Activated T-helper 17 cell treated with anti-CD3 and anti-CD28 coated beads, Interleukin-2, amount 50 U/mL, for 72 hours (primary cell): ENCODE results near the gene VPS4A. TPM values are rescaled to one million over a fixed set of nuclear protein-coding genes. Genes with fewer than 3 reads are reported as not detected.

Experiments
- ATAC-seq: fragments of 150-1000 bp; cut with Tn5 transposase; replicated peaks from 2 replicates; pipeline ENCODE4 v1.10.0; 2021; ENCODE audit warnings: mild to moderate bottlenecking, moderate library complexity
- H3K27ac Mint-ChIP-seq: one replicate; pipeline ENCODE4 v1.8.0; 2022; ENCODE audit warnings: mixed read lengths
- H3K27me3 Mint-ChIP-seq: one replicate; pipeline ENCODE4 v1.8.0; 2022; ENCODE audit warnings: mixed read lengths
- H3K36me3 Mint-ChIP-seq: one replicate; pipeline ENCODE4 v1.8.0; 2022; ENCODE audit warnings: low read depth, mild to moderate bottlenecking, mixed read lengths
- H3K4me1 Mint-ChIP-seq: one replicate; pipeline ENCODE4 v1.8.0; 2022; ENCODE audit warnings: mixed read lengths
- H3K4me3 Mint-ChIP-seq: one replicate; pipeline ENCODE4 v1.8.0; 2022; ENCODE audit warnings: mild to moderate bottlenecking, mixed read lengths
- H3K9me3 Mint-ChIP-seq: one replicate; pipeline ENCODE4 v1.8.0; 2022; ENCODE audit warnings: mixed read lengths
- total RNA-seq, 2 donors: library from RNA; stranded (reverse); gene quantifications; one replicate each; pipeline ENCODE4 v1.2.3, GENCODE V29; 2022

VPS4A gene
- total RNA-seq, 2 donors from 2014 or later, result 20.7 to 26.9 TPM

DNA sequence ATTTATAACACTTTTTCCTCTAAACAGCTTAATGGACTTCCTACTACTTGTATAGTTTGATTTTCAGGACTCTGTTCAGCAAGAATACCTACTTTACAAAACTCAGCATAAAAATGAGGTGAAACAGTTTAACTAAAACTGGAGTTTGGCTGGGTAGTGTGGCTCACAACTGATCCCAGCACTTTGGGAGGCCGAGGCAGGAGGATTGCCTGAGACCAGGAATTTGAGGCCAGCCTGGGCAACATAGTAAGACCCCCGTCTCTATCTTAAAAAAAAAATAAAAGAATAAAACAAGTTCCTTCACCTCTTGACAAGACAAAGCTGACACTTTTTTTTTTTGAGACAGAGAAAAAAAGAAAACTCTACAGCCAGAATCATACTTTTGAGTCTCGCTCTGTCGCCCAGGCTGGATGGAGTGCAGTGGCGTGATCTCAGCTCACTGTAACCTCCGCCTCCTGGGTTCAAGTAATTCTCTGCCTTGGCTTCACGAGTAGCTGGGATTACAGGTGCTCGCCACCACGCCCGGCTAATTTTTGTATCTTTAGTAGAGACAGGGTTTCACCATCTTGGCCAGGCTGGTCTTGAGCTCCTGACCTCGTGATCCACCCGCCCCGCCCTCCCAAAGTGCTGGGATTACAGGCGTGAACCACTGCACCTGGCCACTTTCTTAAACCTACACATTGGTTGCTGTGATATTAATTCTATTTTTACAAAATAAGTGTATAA, 16.6 kb downstream of the VPS4A start:
- no peak for ATAC-seq
- H3K36me3 Mint-ChIP-seq, result peaks cover 89% of the 10 kb centered on the region
- H3K27me3 Mint-ChIP-seq, result no peaks in the 10 kb centered on the region
- H3K27ac Mint-ChIP-seq, result peak overlapping the region; percentile 66
- H3K9me3 Mint-ChIP-seq, result no peaks in the 10 kb centered on the region
- H3K4me1 Mint-ChIP-seq, result peaks cover 23% of the 10 kb centered on the region
- peak overlapping the region; percentile 84 for H3K4me3 Mint-ChIP-seq

GRCh38 chr16:69328854-69329316, 17.7 kb downstream of the VPS4A start:
- peak overlapping the region; percentile 84 for H3K4me3 Mint-ChIP-seq
- ATAC-seq, result peak; percentile 8
- H3K4me1 Mint-ChIP-seq, result peaks cover 23% of the 10 kb centered on the region
- H3K27ac Mint-ChIP-seq, result peak overlapping the region; percentile 79
- no peaks in the 10 kb centered on the region for H3K27me3 Mint-ChIP-seq
- H3K36me3 Mint-ChIP-seq, result peaks cover 89% of the 10 kb centered on the region
- no peaks in the 10 kb centered on the region for H3K9me3 Mint-ChIP-seq

GRCh38 chr16:69329369-69330285, 18.5 kb downstream of the VPS4A start:
- Mint-ChIP-seq H3K27ac (peak overlapping the region; percentile 79), H3K4me3 (peak overlapping the region; percentile 84), H3K4me1 (peaks cover 23% of the 10 kb centered on the region), H3K36me3 (peaks cover 89% of the 10 kb centered on the region), H3K27me3 (no peaks in the 10 kb centered on the region), H3K9me3 (no peaks in the 10 kb centered on the region)
- peak; percentile 48 for ATAC-seq

GRCh38 chr16:69330286-69331109, 19.3 kb downstream of the VPS4A start, which contains the start of gene PDF:
Gene PDF (minus strand): TSS chr16:69330588. CDS start chr16:69330570, 18 bp downstream.
- Mint-ChIP-seq H3K4me1 (peaks cover 23% of the 10 kb centered on the region), H3K36me3 (peaks cover 89% of the 10 kb centered on the region), H3K9me3 (no peaks in the 10 kb centered on the region), H3K4me3 (peak within 1 kb of the TSS; percentile 84), H3K27me3 (no peaks in the 10 kb centered on the region), H3K27ac (peak within 1 kb of the TSS; percentile 79)
- peak; percentile 97 for ATAC-seq

DNA sequence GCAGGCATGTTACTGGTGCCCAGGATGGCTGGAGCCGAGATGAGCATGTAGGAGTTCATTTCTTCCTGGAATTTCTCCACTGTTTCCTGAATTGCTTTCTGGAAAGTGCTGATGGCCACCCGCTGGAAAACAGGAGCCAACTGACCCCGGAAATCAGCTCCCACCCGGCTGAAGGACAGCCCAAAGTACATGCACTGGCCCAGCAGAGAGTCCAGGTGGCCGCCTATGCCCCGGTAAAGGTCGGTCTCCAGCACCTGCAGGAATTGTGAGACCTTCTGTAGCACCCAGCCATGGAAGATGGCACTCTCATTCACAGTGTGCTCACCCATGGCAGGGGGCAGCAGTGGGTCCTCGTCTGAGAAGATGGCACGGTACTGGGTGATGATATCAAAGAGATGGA, 23.5 kb downstream of the VPS4A start:
- no peak for ATAC-seq
- H3K36me3 Mint-ChIP-seq, result peaks cover 75% of the 10 kb centered on the region
- H3K27me3 Mint-ChIP-seq, result no peaks in the 10 kb centered on the region
- peaks cover 15% of the 10 kb centered on the region for H3K4me1 Mint-ChIP-seq
- no peaks in the 10 kb centered on the region for H3K9me3 Mint-ChIP-seq
- H3K4me3 Mint-ChIP-seq, result no peak overlapping the region
- no peak overlapping the region for H3K27ac Mint-ChIP-seq

- H3K4me3 Mint-ChIP-seq, result peak overlapping the region; percentile 100
- peak overlapping the region; percentile 100 for H3K27ac Mint-ChIP-seq
- peaks cover 28% of the 10 kb centered on the region for H3K4me1 Mint-ChIP-seq
- no peak for ATAC-seq
- H3K36me3 Mint-ChIP-seq, result peaks cover 85% of the 10 kb centered on the region
- no peaks in the 10 kb centered on the region for H3K27me3 Mint-ChIP-seq
- no peaks in the 10 kb centered on the region for H3K9me3 Mint-ChIP-seq
These were observed 27.6 kb downstream of the VPS4A start for GRCh38 chr16:69338557-69339288.

GRCh38 chr16:69339289-69340094, 28.3 kb downstream of the VPS4A start, which contains the start of the genes COG8 and NIP7:
Gene COG8 (minus strand): TSS chr16:69339564. CDS start chr16:69339552, 12 bp downstream.
Gene NIP7 (plus strand): TSS chr16:69339772. CDS start chr16:69339830, 58 bp downstream.
- Mint-ChIP-seq H3K4me3 (peak within 1 kb of the TSS; percentile 100), H3K36me3 (peaks cover 85% of the 10 kb centered on the region), H3K27ac (peak within 1 kb of the TSS; percentile 100), H3K4me1 (peaks cover 28% of the 10 kb centered on the region), H3K27me3 (no peaks in the 10 kb centered on the region), H3K9me3 (no peaks in the 10 kb centered on the region)
- peak; percentile 92 for ATAC-seq

DNA sequence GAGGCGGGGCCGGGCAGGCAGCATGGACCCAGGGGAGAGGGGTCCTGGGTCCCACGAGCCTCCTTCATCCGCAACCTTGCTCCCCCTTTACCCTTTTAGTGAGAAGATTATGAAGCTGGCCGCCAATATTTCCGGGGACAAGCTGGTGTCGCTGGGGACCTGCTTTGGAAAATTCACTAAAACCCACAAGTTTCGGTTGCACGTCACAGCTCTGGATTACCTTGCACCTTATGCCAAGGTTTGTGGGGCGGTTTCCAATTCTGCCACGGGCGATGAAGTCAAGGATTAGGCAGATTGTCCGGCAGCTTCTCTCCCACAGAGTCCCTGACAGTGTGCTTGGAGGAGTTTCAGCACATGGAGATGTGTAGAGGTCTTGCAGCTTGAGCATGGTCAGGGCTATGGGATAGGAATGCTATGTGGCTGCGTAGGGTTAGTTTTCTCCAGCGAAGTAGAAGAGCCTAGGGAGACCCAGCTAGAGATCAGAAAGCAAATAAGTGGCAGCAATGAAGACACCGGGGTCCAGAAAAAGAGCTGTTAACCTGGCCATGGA, 29.0 kb downstream of the VPS4A start:
- Mint-ChIP-seq H3K36me3 (peaks cover 85% of the 10 kb centered on the region), H3K4me3 (peak overlapping the region; percentile 100), H3K27ac (peak overlapping the region; percentile 100), H3K27me3 (no peaks in the 10 kb centered on the region), H3K4me1 (peaks cover 28% of the 10 kb centered on the region), H3K9me3 (no peaks in the 10 kb centered on the region)
- ATAC-seq, result peak; percentile 4

DNA sequence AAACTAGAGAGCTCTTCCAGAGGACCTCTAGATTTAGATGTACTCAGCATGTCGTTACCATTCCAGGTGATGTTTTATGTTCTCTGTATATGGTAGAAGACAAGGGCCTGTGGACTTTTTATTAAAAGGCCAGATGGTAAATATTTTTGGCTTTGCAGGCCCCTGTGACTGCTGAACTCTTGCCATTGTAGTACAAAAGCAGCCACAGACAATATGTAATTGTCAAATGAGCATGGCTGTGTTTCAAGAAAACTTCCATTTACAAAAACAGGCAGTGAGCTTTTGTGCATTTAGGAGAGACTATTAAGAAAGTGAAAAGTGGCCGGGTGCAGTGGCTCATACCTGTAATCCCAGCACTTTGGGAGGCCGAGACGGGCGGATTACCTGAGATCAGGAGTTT, 33.0 kb downstream of the VPS4A start:
- ATAC-seq, result no peak
- H3K4me1 Mint-ChIP-seq, result peaks cover 17% of the 10 kb centered on the region
- H3K9me3 Mint-ChIP-seq, result no peaks in the 10 kb centered on the region
- peaks cover 71% of the 10 kb centered on the region for H3K36me3 Mint-ChIP-seq
- H3K27me3 Mint-ChIP-seq, result no peaks in the 10 kb centered on the region
- H3K27ac Mint-ChIP-seq, result no peak overlapping the region
- no peak overlapping the region for H3K4me3 Mint-ChIP-seq

DNA sequence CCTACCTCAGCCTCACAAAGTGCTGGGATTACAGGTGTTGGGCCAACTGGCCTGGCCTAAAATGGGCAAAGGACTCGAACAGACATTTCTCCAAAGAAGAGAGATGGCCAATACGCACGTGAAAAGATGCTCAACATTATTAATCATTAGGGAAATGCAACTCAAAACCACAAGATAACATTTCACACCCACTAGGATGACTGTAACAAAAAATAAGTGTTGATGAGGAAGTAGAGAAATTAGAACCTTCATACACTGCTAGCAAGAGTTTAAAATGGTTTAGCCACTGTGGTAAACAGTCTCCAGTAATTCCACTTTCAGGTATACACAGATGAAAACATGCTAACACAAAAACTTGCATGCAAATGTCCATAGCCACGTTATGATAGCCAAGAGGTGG, 34.8 kb downstream of the VPS4A start:
- H3K4me1 Mint-ChIP-seq, result peaks cover 12% of the 10 kb centered on the region
- ATAC-seq, result peak; percentile 43
- no peaks in the 10 kb centered on the region for H3K9me3 Mint-ChIP-seq
- H3K4me3 Mint-ChIP-seq, result no peak overlapping the region
- H3K27ac Mint-ChIP-seq, result peak overlapping the region; percentile 52
- no peaks in the 10 kb centered on the region for H3K27me3 Mint-ChIP-seq
- peaks cover 67% of the 10 kb centered on the region for H3K36me3 Mint-ChIP-seq

- Mint-ChIP-seq H3K4me1 (peaks cover 5% of the 10 kb centered on the region), H3K9me3 (no peaks in the 10 kb centered on the region), H3K27ac (peak overlapping the region; percentile 46), H3K27me3 (no peaks in the 10 kb centered on the region), H3K4me3 (no peak overlapping the region), H3K36me3 (peaks cover 67% of the 10 kb centered on the region)
- ATAC-seq, result no peak
These were observed 35.5 kb downstream of the VPS4A start for GRCh38 chr16:69346683-69347082.

DNA sequence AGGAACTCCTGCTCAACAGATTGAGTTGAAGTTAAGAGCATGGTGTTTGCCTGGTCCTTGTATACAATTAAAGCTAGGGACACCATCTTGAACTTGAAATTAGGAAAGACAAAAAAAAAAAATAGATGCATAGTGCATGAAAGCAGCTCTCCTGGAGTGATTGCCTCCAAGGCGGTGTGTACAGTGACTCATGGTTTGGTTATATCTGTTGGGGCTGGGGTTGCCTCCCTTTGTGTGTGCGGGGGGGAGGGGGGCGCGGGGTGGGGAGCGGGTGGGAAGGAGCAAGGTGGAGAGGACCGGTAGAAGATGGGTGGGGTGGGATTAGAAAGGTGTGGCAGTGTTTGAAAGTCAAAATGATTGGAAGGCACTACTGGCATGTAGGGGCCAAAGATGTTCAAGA, 37.1 kb downstream of the VPS4A start:
- no peaks in the 10 kb centered on the region for H3K9me3 Mint-ChIP-seq
- peaks cover 67% of the 10 kb centered on the region for H3K36me3 Mint-ChIP-seq
- no peaks in the 10 kb centered on the region for H3K27me3 Mint-ChIP-seq
- no peak overlapping the region for H3K27ac Mint-ChIP-seq
- peaks cover 4% of the 10 kb centered on the region for H3K4me1 Mint-ChIP-seq
- H3K4me3 Mint-ChIP-seq, result no peak overlapping the region
- no peak for ATAC-seq
